K562 (cell line): Measurements from ENCODE around the gene NOS1. TPM values are rescaled to one million over a fixed set of nuclear protein-coding genes. Genes with fewer than 3 reads are reported as not detected.

Source experiments
- BHLHE40 ChIP-seq: IDR thresholded peaks from 2 replicates; pipeline ENCODE4 v1.6.1; 2011; ENCODE audit warnings: low read length, improper control_type of control experiment
- CBFA2T2 ChIP-seq: fragments of 450-650 bp; conservative IDR thresholded peaks from 2 replicates; pipeline ENCODE4 v1.6.1; 2017; ENCODE audit warnings: mild to moderate bottlenecking
- ESRRA ChIP-seq: fragments of 450-650 bp; IDR thresholded peaks from 2 replicates; pipeline ENCODE4 v1.6.1; 2014; ENCODE audit warnings: low read depth, mild to moderate bottlenecking, moderate library complexity, borderline replicate concordance
- ETV5 ChIP-seq: sonication (generic); formaldehyde crosslinking; IDR thresholded peaks from 2 replicates; pipeline ENCODE4 v1.4.0; 2020; ENCODE audit warnings: low read depth, mild to moderate bottlenecking, missing genetic modification reagents
- KLF10 ChIP-seq: fragments of 250-450 bp; sonication (Bioruptor Pico); IDR thresholded peaks from 2 replicates; pipeline ENCODE4 v1.6.1; 2021; ENCODE audit warnings: matching md5 sums
- LCOR ChIP-seq: sonication (generic); formaldehyde crosslinking; IDR thresholded peaks from 2 replicates; pipeline ENCODE4 v1.8.0; 2022; ENCODE audit warnings: mild to moderate bottlenecking, missing genetic modification reagents
- NCOR1 ChIP-seq: fragments of 450-650 bp; IDR thresholded peaks from 2 replicates; pipeline ENCODE4 v1.6.1; 2016; ENCODE audit warnings: mild to moderate bottlenecking, moderate library complexity
- NONO ChIP-seq, 2 experiments: fragments of 200-400 bp in 1 of 2; fragments of 450-650 bp in 1 of 2; formaldehyde crosslinking in 1 of 2; IDR thresholded peaks; 2 replicates each; pipeline ENCODE4 v1.6.1; 2017; ENCODE audit warnings: low read depth in 2 of 2, mild to moderate bottlenecking in 2 of 2, moderate library complexity in 2 of 2, low read length in 1 of 2
- POLR2AphosphoS5 ChIP-seq: IDR thresholded peaks from 2 replicates; pipeline ENCODE4 v1.6.1; 2011; ENCODE audit warnings: mild to moderate bottlenecking, low read depth, low read length, moderate library complexity; ENCODE audit not compliant: control insufficient read depth, insufficient read depth
- PTBP1 ChIP-seq: fragments of 200-400 bp; formaldehyde crosslinking; IDR thresholded peaks from 2 replicates; pipeline ENCODE4 v1.6.1; 2017; ENCODE audit warnings: low read depth, low read length
- RBBP5 ChIP-seq: fragments of 200-600 bp; sonication (generic); IDR thresholded peaks from 2 replicates; pipeline ENCODE4 v1.6.1; 2012; ENCODE audit warnings: borderline replicate concordance, mild to moderate bottlenecking, low read length, control low read depth, inconsistent platforms; ENCODE audit not compliant: insufficient read depth, poor library complexity, severe bottlenecking
- RBM14 ChIP-seq: fragments of 200-400 bp; formaldehyde crosslinking; IDR thresholded peaks from 2 replicates; pipeline ENCODE4 v1.6.1; 2018; ENCODE audit warnings: low read depth, mild to moderate bottlenecking, low read length, moderate library complexity, borderline replicate concordance; ENCODE audit not compliant: insufficient read depth
- ZC3H8 ChIP-seq: fragments of 450-650 bp; IDR thresholded peaks from 2 replicates; pipeline ENCODE4 v1.6.1; 2017
- ZNF121 ChIP-seq: sonication (generic); formaldehyde crosslinking; conservative IDR thresholded peaks from 2 replicates; pipeline ENCODE4 v1.8.0; 2022; ENCODE audit warnings: missing genetic modification reagents
- ZNF507 ChIP-seq: conservative IDR thresholded peaks from 2 replicates; pipeline ENCODE4 v1.6.1; 2017; ENCODE audit warnings: missing genetic modification characterization, missing compliant biosample characterization
- polyA plus RNA-seq, 8 experiments: library from polyadenylated mRNA; depleted of rRNA in 4 of 8; stranded (reverse) in 5 of 8; unstranded in 3 of 8; fragments of >200 nt; fragmentation: Nextera tagmentation in 2 of 8; fragmentation: Illumina TruSeq in 1 of 8; extraction: Ambion mirVana in 2 of 8; extraction: Trizol in 1 of 8; gene quantifications; 2 replicates each; pipeline versions ENCODE4 v1.2.1 to v1.2.3, GENCODE V29; 2011 to 2014; ENCODE audit warnings: inconsistent platforms in 1 of 8, missing spikeins in 1 of 8
- total RNA-seq, 7 experiments: library from RNA; depleted of rRNA in 6 of 7; stranded (reverse); fragments of >200 nt in 6 of 7; fragmentation: Illumina TruSeq in 2 of 7; extraction: Trizol in 2 of 7; gene quantifications; 2 replicates each; pipeline versions ENCODE4 v1.2.1 to v1.2.3, GENCODE V29; 2011 to 2021; ENCODE audit warnings: low replicate concordance in 1 of 7
- TF ChIP-seq, protein P1 (sequence below): fragments of 250-450 bp; sonication (Bioruptor Pico); IDR thresholded peaks from 2 replicates; pipeline ENCODE4 v1.5.0; 2021; ENCODE audit warnings: mild to moderate bottlenecking, borderline replicate concordance
- TF ChIP-seq, protein P2 (sequence below): sonication (generic); formaldehyde crosslinking; IDR thresholded peaks from 2 replicates; pipeline ENCODE4 v1.4.0; 2020; ENCODE audit warnings: mild to moderate bottlenecking, missing genetic modification reagents
- TF ChIP-seq, protein P3 (sequence below): sonication (generic); formaldehyde crosslinking; IDR thresholded peaks from 2 replicates; pipeline ENCODE4 v1.8.0; 2022; ENCODE audit warnings: mild to moderate bottlenecking, low read depth, missing genetic modification reagents
- TF ChIP-seq, protein P4 (sequence below): conservative IDR thresholded peaks from 2 replicates; pipeline ENCODE4 v1.6.1; 2011; ENCODE audit warnings: low read depth, mild to moderate bottlenecking, low read length; ENCODE audit not compliant: control insufficient read depth
- TF ChIP-seq, protein P5 (sequence below): sonication (generic); formaldehyde crosslinking; IDR thresholded peaks from 2 replicates; pipeline ENCODE4 v1.8.0; 2023; ENCODE audit warnings: mild to moderate bottlenecking, missing genetic modification reagents

Gene NOS1
- total and polyA plus RNA-seq, 9 of the 15 experiments (the other 6 are each of a cell fraction or from before 2014, with no cell fraction given), result not detected

DNA sequence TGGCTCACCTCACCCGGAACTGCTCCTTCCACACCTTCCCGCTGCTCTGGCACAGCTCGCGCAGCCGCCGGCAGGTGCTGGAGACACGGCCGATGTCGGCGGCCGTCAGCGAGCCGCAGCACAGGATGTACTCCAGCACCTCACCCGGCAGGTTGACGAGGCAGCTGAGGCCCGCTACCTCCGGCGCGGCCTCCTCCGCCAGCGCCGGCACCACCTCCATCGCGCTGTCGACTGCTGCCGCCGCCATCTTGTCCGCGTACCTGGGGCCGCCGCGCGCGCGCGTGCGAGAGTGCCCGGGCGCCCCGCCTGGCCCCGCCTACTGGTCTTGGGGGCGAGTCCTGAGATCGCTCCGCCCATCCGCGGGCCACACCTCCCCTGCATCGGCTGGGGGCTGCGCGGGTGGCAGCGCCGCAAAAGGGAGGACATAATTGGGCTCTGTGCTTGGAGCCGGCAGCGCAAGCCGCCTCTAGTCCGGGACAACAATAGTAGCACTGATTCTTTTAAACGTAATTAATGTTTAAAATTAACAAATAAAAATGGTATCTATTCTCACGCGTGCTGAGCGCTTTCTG lies 171.1 kb downstream of the NOS1 start, which contains the start of gene FBXO21 (continued):
- TF ChIP-seq, protein P1, sequence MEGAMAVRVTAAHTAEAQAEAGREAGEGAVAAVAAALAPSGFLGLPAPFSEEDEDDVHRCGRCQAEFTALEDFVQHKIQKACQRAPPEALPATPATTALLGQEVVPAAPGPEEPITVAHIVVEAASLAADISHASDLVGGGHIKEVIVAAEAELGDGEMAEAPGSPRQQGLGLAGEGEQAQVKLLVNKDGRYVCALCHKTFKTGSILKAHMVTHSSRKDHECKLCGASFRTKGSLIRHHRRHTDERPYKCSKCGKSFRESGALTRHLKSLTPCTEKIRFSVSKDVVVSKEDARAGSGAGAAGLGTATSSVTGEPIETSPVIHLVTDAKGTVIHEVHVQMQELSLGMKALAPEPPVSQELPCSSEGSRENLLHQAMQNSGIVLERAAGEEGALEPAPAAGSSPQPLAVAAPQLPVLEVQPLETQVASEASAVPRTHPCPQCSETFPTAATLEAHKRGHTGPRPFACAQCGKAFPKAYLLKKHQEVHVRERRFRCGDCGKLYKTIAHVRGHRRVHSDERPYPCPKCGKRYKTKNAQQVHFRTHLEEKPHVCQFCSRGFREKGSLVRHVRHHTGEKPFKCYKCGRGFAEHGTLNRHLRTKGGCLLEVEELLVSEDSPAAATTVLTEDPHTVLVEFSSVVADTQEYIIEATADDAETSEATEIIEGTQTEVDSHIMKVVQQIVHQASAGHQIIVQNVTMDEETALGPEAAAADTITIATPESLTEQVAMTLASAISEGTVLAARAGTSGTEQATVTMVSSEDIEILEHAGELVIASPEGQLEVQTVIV (CRISPR knock-in tag), result no peak
- TF ChIP-seq NONO (IDR thresholded peaks at IDR 0.05; ENCODE audit: low read depth in 2 of 2, low read length in 1 of 2) (peak; percentile 58 to 89; a peak in 2 of 4 replicates), ZNF507 (no peak), PTBP1 (no peak), KLF10 (CRISPR knock-in tag) (no peak), CBFA2T2 (no peak), LCOR (CRISPR knock-in tag) (no peak), RBBP5 (peak; percentile 98), ZNF121 (CRISPR knock-in tag) (no peak), ESRRA (peak; percentile 30; the same call in 1 of the 2 replicates), POLR2AphosphoS5 (peak; percentile 74), ETV5 (CRISPR knock-in tag) (no peak), RBM14 (no peak), BHLHE40 (peak; percentile 69), NCOR1 (no peak), ZC3H8 (no peak)
- TF ChIP-seq, protein P2, sequence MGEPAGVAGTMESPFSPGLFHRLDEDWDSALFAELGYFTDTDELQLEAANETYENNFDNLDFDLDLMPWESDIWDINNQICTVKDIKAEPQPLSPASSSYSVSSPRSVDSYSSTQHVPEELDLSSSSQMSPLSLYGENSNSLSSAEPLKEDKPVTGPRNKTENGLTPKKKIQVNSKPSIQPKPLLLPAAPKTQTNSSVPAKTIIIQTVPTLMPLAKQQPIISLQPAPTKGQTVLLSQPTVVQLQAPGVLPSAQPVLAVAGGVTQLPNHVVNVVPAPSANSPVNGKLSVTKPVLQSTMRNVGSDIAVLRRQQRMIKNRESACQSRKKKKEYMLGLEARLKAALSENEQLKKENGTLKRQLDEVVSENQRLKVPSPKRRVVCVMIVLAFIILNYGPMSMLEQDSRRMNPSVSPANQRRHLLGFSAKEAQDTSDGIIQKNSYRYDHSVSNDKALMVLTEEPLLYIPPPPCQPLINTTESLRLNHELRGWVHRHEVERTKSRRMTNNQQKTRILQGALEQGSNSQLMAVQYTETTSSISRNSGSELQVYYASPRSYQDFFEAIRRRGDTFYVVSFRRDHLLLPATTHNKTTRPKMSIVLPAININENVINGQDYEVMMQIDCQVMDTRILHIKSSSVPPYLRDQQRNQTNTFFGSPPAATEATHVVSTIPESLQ (CRISPR knock-in tag), result no peak
- TF ChIP-seq, protein P3, sequence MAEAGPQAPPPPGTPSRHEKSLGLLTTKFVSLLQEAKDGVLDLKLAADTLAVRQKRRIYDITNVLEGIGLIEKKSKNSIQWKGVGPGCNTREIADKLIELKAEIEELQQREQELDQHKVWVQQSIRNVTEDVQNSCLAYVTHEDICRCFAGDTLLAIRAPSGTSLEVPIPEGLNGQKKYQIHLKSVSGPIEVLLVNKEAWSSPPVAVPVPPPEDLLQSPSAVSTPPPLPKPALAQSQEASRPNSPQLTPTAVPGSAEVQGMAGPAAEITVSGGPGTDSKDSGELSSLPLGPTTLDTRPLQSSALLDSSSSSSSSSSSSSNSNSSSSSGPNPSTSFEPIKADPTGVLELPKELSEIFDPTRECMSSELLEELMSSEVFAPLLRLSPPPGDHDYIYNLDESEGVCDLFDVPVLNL, result no peak
- TF ChIP-seq, protein P4, sequence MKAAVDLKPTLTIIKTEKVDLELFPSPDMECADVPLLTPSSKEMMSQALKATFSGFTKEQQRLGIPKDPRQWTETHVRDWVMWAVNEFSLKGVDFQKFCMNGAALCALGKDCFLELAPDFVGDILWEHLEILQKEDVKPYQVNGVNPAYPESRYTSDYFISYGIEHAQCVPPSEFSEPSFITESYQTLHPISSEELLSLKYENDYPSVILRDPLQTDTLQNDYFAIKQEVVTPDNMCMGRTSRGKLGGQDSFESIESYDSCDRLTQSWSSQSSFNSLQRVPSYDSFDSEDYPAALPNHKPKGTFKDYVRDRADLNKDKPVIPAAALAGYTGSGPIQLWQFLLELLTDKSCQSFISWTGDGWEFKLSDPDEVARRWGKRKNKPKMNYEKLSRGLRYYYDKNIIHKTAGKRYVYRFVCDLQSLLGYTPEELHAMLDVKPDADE, result 0 out of 2 replicates have a peak, but pooled peaks have one; percentile 24
- TF ChIP-seq, protein P5, sequence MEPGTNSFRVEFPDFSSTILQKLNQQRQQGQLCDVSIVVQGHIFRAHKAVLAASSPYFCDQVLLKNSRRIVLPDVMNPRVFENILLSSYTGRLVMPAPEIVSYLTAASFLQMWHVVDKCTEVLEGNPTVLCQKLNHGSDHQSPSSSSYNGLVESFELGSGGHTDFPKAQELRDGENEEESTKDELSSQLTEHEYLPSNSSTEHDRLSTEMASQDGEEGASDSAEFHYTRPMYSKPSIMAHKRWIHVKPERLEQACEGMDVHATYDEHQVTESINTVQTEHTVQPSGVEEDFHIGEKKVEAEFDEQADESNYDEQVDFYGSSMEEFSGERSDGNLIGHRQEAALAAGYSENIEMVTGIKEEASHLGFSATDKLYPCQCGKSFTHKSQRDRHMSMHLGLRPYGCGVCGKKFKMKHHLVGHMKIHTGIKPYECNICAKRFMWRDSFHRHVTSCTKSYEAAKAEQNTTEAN (CRISPR knock-in tag), result no peak
